ENCODE results near the gene OPRD1.

DNA sequence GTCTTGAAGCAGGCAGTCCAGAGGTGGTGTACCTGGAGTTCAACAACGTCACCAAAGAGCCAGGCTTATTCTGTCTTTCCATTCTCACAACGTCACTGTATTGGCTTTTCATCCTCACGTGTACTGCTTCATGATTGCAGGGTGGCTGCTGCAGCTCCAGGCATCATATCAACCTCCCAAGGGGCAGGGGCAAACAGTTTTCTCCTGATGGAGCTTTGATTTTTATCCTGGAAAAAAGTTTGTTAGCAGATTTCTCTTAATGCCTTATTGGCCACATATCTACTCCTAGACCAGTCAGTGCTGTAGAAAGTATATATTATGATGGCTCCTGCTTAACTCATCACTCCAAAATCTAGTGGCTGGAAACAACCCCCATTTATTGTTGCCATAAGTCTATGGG is 8.3 kb upstream of the OPRD1 start:
- TF ChIP-seq, protein P1, sequence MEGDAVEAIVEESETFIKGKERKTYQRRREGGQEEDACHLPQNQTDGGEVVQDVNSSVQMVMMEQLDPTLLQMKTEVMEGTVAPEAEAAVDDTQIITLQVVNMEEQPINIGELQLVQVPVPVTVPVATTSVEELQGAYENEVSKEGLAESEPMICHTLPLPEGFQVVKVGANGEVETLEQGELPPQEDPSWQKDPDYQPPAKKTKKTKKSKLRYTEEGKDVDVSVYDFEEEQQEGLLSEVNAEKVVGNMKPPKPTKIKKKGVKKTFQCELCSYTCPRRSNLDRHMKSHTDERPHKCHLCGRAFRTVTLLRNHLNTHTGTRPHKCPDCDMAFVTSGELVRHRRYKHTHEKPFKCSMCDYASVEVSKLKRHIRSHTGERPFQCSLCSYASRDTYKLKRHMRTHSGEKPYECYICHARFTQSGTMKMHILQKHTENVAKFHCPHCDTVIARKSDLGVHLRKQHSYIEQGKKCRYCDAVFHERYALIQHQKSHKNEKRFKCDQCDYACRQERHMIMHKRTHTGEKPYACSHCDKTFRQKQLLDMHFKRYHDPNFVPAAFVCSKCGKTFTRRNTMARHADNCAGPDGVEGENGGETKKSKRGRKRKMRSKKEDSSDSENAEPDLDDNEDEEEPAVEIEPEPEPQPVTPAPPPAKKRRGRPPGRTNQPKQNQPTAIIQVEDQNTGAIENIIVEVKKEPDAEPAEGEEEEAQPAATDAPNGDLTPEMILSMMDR (conservative IDR thresholded peaks at IDR 0.05; ENCODE audit: low read depth, low read length), result no peak
- TF ChIP-seq EZH2 (IDR thresholded peaks at IDR 0.05; ENCODE audit: borderline replicate concordance, low read depth, low read length, poor library complexity, severe bottlenecking), result no peak

All from A673 (cell line).